GM18909 (cell line): ENCODE results near the gene DCTN3.

Experiments
- ATAC-seq: cut with Tn5 transposase; IDR thresholded peaks from one replicate; pipeline ENCODE4 v1.9.1; 2021; ENCODE audit warnings: mild to moderate bottlenecking; ENCODE audit not compliant: unreplicated experiment, poor library complexity

DCTN3 gene

GRCh38 chr9:34625186-34625486 is 4.8 kb upstream of the DCTN3 start:
- ATAC-seq = no peak

GRCh38 chr9:34624475-34625185 is 4.3 kb upstream of the DCTN3 start:
- ATAC-seq = no peak

- no peak for ATAC-seq
Measured at GRCh38 chr9:34623374-34624235, 3.3 kb upstream of the DCTN3 start.

- no peak for ATAC-seq
Measured at GRCh38 chr9:34615132-34615531, 5.2 kb downstream of the DCTN3 start.

GRCh38 chr9:34612788-34613390 is 7.4 kb downstream of the DCTN3 start:
- ATAC-seq = peak; percentile 43

- ATAC-seq = peak; percentile 91
Measured at GRCh38 chr9:34611811-34612787, 8.2 kb downstream of the DCTN3 start, which contains the start of gene RPP25L. Gene RPP25L (minus strand): TSS chr9:34612097. CDS start chr9:34611296, 801 bp downstream.

- no peak for ATAC-seq
Measured at GRCh38 chr9:34611251-34611810, 9.0 kb downstream of the DCTN3 start.

- no peak for ATAC-seq
Measured at GRCh38 chr9:34610434-34611206, 9.7 kb downstream of the DCTN3 start.

- ATAC-seq = no peak
Measured at GRCh38 chr9:34607331-34607730, 13.0 kb downstream of the DCTN3 start.

GRCh38 chr9:34606905-34607304 is 13.4 kb downstream of the DCTN3 start:
- ATAC-seq = no peak

GRCh38 chr9:34606190-34606589 is 14.1 kb downstream of the DCTN3 start:
- ATAC-seq = no peak

GRCh38 chr9:34603610-34604231 is 16.6 kb downstream of the DCTN3 start:
- no peak for ATAC-seq

GRCh38 chr9:34601937-34602573 is 18.2 kb downstream of the DCTN3 start:
- no peak for ATAC-seq

- no peak for ATAC-seq
Measured at GRCh38 chr9:34600908-34601307, 19.4 kb downstream of the DCTN3 start.

- ATAC-seq = no peak
Measured at GRCh38 chr9:34599546-34599945, 20.7 kb downstream of the DCTN3 start.

GRCh38 chr9:34594177-34594576 is 26.1 kb downstream of the DCTN3 start:
- no peak for ATAC-seq

GRCh38 chr9:34592895-34593601 is 27.2 kb downstream of the DCTN3 start:
- no peak for ATAC-seq
